MM.1S (cell line): ENCODE measurements around the gene GHRL.

Source experiments
- CTCF ChIP-seq: fragments of 300-600 bp; sonication (generic); IDR thresholded peaks from 2 replicates; pipeline ENCODE4 v1.5.1; 2016; ENCODE audit warnings: antibody characterized with exemption, low read length, mixed read lengths
- EZH2 ChIP-seq: fragments of 300-600 bp; sonication (generic); optimal IDR thresholded peaks from 2 replicates; pipeline ENCODE3; 2017; ENCODE audit warnings: low read depth, mild to moderate bottlenecking, antibody characterized with exemption, low read length, mixed read lengths

GRCh38 chr3:10265833-10266232 is 26.9 kb downstream of the GHRL start:
- TF ChIP-seq EZH2 (no peak), CTCF (no peak)
